Measurements from ENCODE around the gene YIPF1.
"Not testable (repeated sequence)": the region's sequence is repeated elsewhere in the genome, so short reads cannot be mapped to it uniquely, and the experiment has no call there.

- not testable (repeated sequence) for TF ChIP-seq EZH2 (IDR thresholded peaks at IDR 0.05; ENCODE audit: borderline replicate concordance, insufficient read depth, low read depth, low read length, poor library complexity, severe bottlenecking); CTCF (IDR thresholded peaks at IDR 0.05)
These were observed 14.4 kb downstream of the YIPF1 start for GRCh38 chr1:53875150-53875549.

Measured in B cell (primary cell).